Esophagus muscularis mucosa (tissue), 3 donors: Measurements from ENCODE around the gene MYLK.

ENCODE experiments used
- CTCF ChIP-seq, 3 experiments: fragments of 200-600 bp in 2 of 3; fragments of 450-650 bp in 1 of 3; sonication (generic) in 2 of 3; IDR thresholded peaks; one replicate each; pipeline ENCODE4 v1.5.1; 2017 to 2019; ENCODE audit warnings: antibody characterized with exemption in 3 of 3, mild to moderate bottlenecking in 2 of 3, moderate library complexity in 1 of 3
- POLR2A ChIP-seq: fragments of 450-650 bp; IDR thresholded peaks from one replicate; pipeline ENCODE4 v1.6.1; 2017; ENCODE audit warnings: antibody characterized with exemption, moderate library complexity, mild to moderate bottlenecking, low read depth
- POLR2AphosphoS5 ChIP-seq, 2 donors: sonication (generic); formaldehyde crosslinking; IDR thresholded peaks; one replicate each; pipeline ENCODE4 v1.6.1; 2017; ENCODE audit warnings: antibody characterized with exemption in 2 of 2

- TF ChIP-seq CTCF (IDR thresholded peaks at IDR 0.05) (no peak), POLR2AphosphoS5 (IDR thresholded peaks at IDR 0.05) (peak in 1 of 2 donors; percentile 35), POLR2A (no peak)
Measured at GRCh38 chr3:123696808-123697207, 187.3 kb downstream of the MYLK start.
